ENCODE results near the gene HIPK2.

HIPK2 gene

GRCh38 chr7:139733751-139734150, 44.0 kb downstream of the HIPK2 start:
- DNase-seq (ENCODE audit: low read depth): no peak

GRCh38 chr7:139732471-139733167, 45.2 kb downstream of the HIPK2 start:
- DNase-seq (ENCODE audit: low read depth): no peak

- no peak for DNase-seq (ENCODE audit: low read depth)
Measured at GRCh38 chr7:139731802-139732470, 45.9 kb downstream of the HIPK2 start.

- DNase-seq (ENCODE audit: low read depth): no peak
Measured at GRCh38 chr7:139730746-139731612, 46.8 kb downstream of the HIPK2 start.

GRCh38 chr7:139728203-139728602, 49.6 kb downstream of the HIPK2 start:
- no peak for DNase-seq (ENCODE audit: low read depth)

- no peak for DNase-seq (ENCODE audit: low read depth)
Measured at GRCh38 chr7:139727151-139727705, 50.6 kb downstream of the HIPK2 start.

- no peak for DNase-seq (ENCODE audit: low read depth)
Measured at GRCh38 chr7:139726485-139726869, 51.3 kb downstream of the HIPK2 start.

GRCh38 chr7:139725858-139726484, 51.8 kb downstream of the HIPK2 start:
- DNase-seq (ENCODE audit: low read depth): no peak

GRCh38 chr7:139725077-139725476, 52.7 kb downstream of the HIPK2 start:
- DNase-seq (ENCODE audit: low read depth): no peak

- no peak for DNase-seq (ENCODE audit: low read depth)
Measured at GRCh38 chr7:139722604-139723003, 55.2 kb downstream of the HIPK2 start.

- DNase-seq (ENCODE audit: low read depth): no peak
Measured at GRCh38 chr7:139721821-139722220, 56.0 kb downstream of the HIPK2 start.

- no peak for DNase-seq (ENCODE audit: low read depth)
Measured at GRCh38 chr7:139721417-139721816, 56.4 kb downstream of the HIPK2 start.

GRCh38 chr7:139720705-139721231, 57.0 kb downstream of the HIPK2 start:
- no peak for DNase-seq (ENCODE audit: low read depth)

- DNase-seq (ENCODE audit: low read depth): no peak
Measured at GRCh38 chr7:139720186-139720585, 57.6 kb downstream of the HIPK2 start.

GRCh38 chr7:139718859-139719258, 58.9 kb downstream of the HIPK2 start:
- DNase-seq (ENCODE audit: low read depth): no peak

GRCh38 chr7:139718141-139718540, 59.7 kb downstream of the HIPK2 start:
- DNase-seq (ENCODE audit: low read depth): no peak

- no peak for DNase-seq (ENCODE audit: low read depth)
Measured at GRCh38 chr7:139716156-139716942, 61.4 kb downstream of the HIPK2 start.

- DNase-seq (ENCODE audit: low read depth): no peak
Measured at GRCh38 chr7:139715194-139715815, 62.5 kb downstream of the HIPK2 start.

GRCh38 chr7:139714163-139714901, 63.5 kb downstream of the HIPK2 start:
- DNase-seq (ENCODE audit: low read depth): no peak

Measured in T-helper 22 cell (primary cell).